ENCODE data around the gene ZNF609. TPM values are rescaled to one million over a fixed set of nuclear protein-coding genes. Genes with fewer than 3 reads are reported as not detected.

Gene ZNF609
- total RNA-seq, 6 experiments from 2014 or later = 19.7 to 22.1 (median 20.4) TPM

- Mint-ChIP-seq H3K4me3 (no peak overlapping the region), H3K27me3 (ENCODE audit: insufficient read depth) (no peaks in the 10 kb centered on the region; the same call in 1 of the 2 replicates), H3K4me1 (ENCODE audit: low read depth) (peaks cover 38% of the 10 kb centered on the region), H3K9me3 (no peaks in the 10 kb centered on the region), H3K27ac (no peak overlapping the region), H3K36me3 (ENCODE audit: low read depth) (peaks cover 8% of the 10 kb centered on the region; the same call in 1 of the 2 replicates)
- DNase-seq = no peak
- TF ChIP-seq, protein P1, sequence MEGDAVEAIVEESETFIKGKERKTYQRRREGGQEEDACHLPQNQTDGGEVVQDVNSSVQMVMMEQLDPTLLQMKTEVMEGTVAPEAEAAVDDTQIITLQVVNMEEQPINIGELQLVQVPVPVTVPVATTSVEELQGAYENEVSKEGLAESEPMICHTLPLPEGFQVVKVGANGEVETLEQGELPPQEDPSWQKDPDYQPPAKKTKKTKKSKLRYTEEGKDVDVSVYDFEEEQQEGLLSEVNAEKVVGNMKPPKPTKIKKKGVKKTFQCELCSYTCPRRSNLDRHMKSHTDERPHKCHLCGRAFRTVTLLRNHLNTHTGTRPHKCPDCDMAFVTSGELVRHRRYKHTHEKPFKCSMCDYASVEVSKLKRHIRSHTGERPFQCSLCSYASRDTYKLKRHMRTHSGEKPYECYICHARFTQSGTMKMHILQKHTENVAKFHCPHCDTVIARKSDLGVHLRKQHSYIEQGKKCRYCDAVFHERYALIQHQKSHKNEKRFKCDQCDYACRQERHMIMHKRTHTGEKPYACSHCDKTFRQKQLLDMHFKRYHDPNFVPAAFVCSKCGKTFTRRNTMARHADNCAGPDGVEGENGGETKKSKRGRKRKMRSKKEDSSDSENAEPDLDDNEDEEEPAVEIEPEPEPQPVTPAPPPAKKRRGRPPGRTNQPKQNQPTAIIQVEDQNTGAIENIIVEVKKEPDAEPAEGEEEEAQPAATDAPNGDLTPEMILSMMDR (IDR thresholded peaks at IDR 0.05) = no peak
These were observed 18.5 kb upstream of the ZNF609 start for GRCh38 chr15:64441852-64442251.

DNA sequence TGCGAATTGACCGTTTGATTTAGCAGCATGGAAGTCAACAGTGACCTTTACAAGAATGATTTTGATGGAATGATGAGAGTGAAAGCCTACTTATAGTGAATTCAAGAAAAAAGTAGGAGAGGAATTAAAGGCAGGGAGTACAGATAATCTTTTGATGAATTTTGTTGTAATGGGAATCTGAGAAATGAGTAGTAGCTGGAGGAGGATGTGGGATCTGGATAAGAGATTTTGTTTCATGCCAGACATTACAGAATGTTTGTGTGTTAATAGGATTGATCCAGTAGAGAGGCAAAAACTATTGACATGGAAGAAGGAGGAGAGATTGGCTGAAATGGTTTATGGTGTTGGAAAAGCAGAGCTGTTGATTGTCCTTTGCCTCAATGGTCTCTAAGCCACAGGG is 17.4 kb upstream of the ZNF609 start:
- Mint-ChIP-seq H3K4me3 (no peak overlapping the region), H3K36me3 (ENCODE audit: low read depth) (peaks cover 13% of the 10 kb centered on the region; the same call in 1 of the 2 replicates), H3K9me3 (no peaks in the 10 kb centered on the region), H3K4me1 (ENCODE audit: low read depth) (peaks cover 38% of the 10 kb centered on the region), H3K27ac (peak overlapping the region; percentile 63), H3K27me3 (ENCODE audit: insufficient read depth) (no peaks in the 10 kb centered on the region)
- TF ChIP-seq, protein P1 (IDR thresholded peaks at IDR 0.05) = no peak
- DNase-seq = no peak

- peak; percentile 80 for DNase-seq
- H3K9me3 Mint-ChIP-seq = no peaks in the 10 kb centered on the region
- H3K36me3 Mint-ChIP-seq (ENCODE audit: low read depth) = peaks cover 13% of the 10 kb centered on the region; the same call in 1 of the 2 replicates
- peaks cover 38% of the 10 kb centered on the region for H3K4me1 Mint-ChIP-seq (ENCODE audit: low read depth)
- peak overlapping the region; percentile 63 for H3K27ac Mint-ChIP-seq
- H3K4me3 Mint-ChIP-seq = peak overlapping the region; percentile 78
- H3K27me3 Mint-ChIP-seq (ENCODE audit: insufficient read depth) = no peaks in the 10 kb centered on the region
- TF ChIP-seq, protein P1 (IDR thresholded peaks at IDR 0.05) = no peak
These were observed 16.4 kb upstream of the ZNF609 start for GRCh38 chr15:64443747-64444621.

- H3K4me3 Mint-ChIP-seq = peak overlapping the region; percentile 78
These were observed 15.5 kb upstream of the ZNF609 start for GRCh38 chr15:64444836-64445235.

GRCh38 chr15:64447536-64448315 is 12.7 kb upstream of the ZNF609 start:
- no peak overlapping the region for H3K4me3 Mint-ChIP-seq
- no peak overlapping the region for H3K27ac Mint-ChIP-seq
- peaks cover 6% of the 10 kb centered on the region; the same call in 1 of the 2 replicates for H3K36me3 Mint-ChIP-seq (ENCODE audit: low read depth)
- H3K27me3 Mint-ChIP-seq (ENCODE audit: insufficient read depth) = no peaks in the 10 kb centered on the region
- H3K4me1 Mint-ChIP-seq (ENCODE audit: low read depth) = peaks cover 27% of the 10 kb centered on the region
- no peaks in the 10 kb centered on the region for H3K9me3 Mint-ChIP-seq
- no peak for DNase-seq
- TF ChIP-seq, protein P1 (IDR thresholded peaks at IDR 0.05) = no peak

More at GRCh38 chr15:64444836-64445235, 15.5 kb upstream of the ZNF609 start:
- Mint-ChIP-seq H3K36me3 (ENCODE audit: low read depth) (peaks cover 13% of the 10 kb centered on the region; the same call in 1 of the 2 replicates), H3K27me3 (ENCODE audit: insufficient read depth) (no peaks in the 10 kb centered on the region), H3K4me1 (ENCODE audit: low read depth) (peaks cover 38% of the 10 kb centered on the region), H3K9me3 (no peaks in the 10 kb centered on the region), H3K27ac (peak overlapping the region; percentile 63)
- DNase-seq = no peak
- TF ChIP-seq, protein P1 (IDR thresholded peaks at IDR 0.05) = no peak

Data from HFFc6 (cell line).